Fibroblast of lung (primary cell): Measurements from ENCODE around the gene SAP30BP. TPM values are rescaled to one million over a fixed set of nuclear protein-coding genes. Genes with fewer than 3 reads are reported as not detected.

Experiments
- DNase-seq, 2 donors: peaks; one replicate each; pipeline versions ENCODE4 v3.0.0 to v3.0.0-alpha.2; 2010; ENCODE audit warnings: low read depth in 2 of 2
- H2AFZ ChIP-seq: 2 replicates; pipeline ENCODE4 v1.5.1; 2012; ENCODE audit warnings: low read length, control low read depth, inconsistent platforms
- H3K27ac ChIP-seq: 2 replicates; pipeline ENCODE4 v1.5.1; 2011; ENCODE audit warnings: low read length, control low read depth; ENCODE audit not compliant: insufficient read depth
- H3K27me3 ChIP-seq: 2 replicates; pipeline ENCODE4 v1.5.1; 2011; ENCODE audit warnings: mild to moderate bottlenecking, low read length; ENCODE audit not compliant: control insufficient read depth, insufficient read depth
- H3K36me3 ChIP-seq: 2 replicates; pipeline ENCODE4 v1.5.1; 2011; ENCODE audit warnings: low read length; ENCODE audit not compliant: control insufficient read depth, insufficient read depth
- H3K4me1 ChIP-seq: 2 replicates; pipeline ENCODE4 v1.5.1; 2011; ENCODE audit warnings: low read length; ENCODE audit not compliant: control insufficient read depth, insufficient read depth; ENCODE audit errors: extremely low read depth
- H3K4me2 ChIP-seq: 2 replicates; pipeline ENCODE4 v1.5.1; 2011; ENCODE audit warnings: low read length, control low read depth; ENCODE audit not compliant: insufficient read depth; ENCODE audit errors: extremely low read depth
- H3K4me3 ChIP-seq, 4 experiments: fragments of 200-600 bp in 1 of 4; sonication (generic) in 1 of 4; replicated peaks in 1 of 4; 2 replicates each; pipeline ENCODE4 v1.5.1; 2011 to 2016; ENCODE audit warnings: low read length in 4 of 4, low read depth in 3 of 4, mild to moderate bottlenecking in 3 of 4, control low read depth in 2 of 4, inconsistent platforms in 1 of 4, mixed read lengths in 1 of 4; ENCODE audit not compliant: insufficient read depth in 1 of 4; ENCODE audit errors: control extremely low read depth in 1 of 4
- H3K79me2 ChIP-seq: 2 replicates; pipeline ENCODE4 v1.5.1; 2012; ENCODE audit warnings: mild to moderate bottlenecking, low read length, inconsistent platforms; ENCODE audit not compliant: control insufficient read depth, insufficient read depth
- H3K9ac ChIP-seq: 2 replicates; pipeline ENCODE4 v1.5.1; 2011; ENCODE audit warnings: mild to moderate bottlenecking, low read length, control low read depth; ENCODE audit not compliant: insufficient read depth
- H3K9me3 ChIP-seq: 2 replicates; pipeline ENCODE4 v1.5.1; 2012; ENCODE audit warnings: low read depth, low read length; ENCODE audit not compliant: control insufficient read depth, insufficient read depth
- H4K20me1 ChIP-seq: 2 replicates; pipeline ENCODE4 v1.5.1; 2011; ENCODE audit warnings: low read length; ENCODE audit not compliant: control insufficient read depth, insufficient read depth; ENCODE audit errors: extremely low read depth
- EZH2 ChIP-seq: IDR thresholded peaks from 2 replicates; pipeline ENCODE4 v1.5.1; 2012; ENCODE audit warnings: low read length, control low read depth, mild to moderate bottlenecking; ENCODE audit errors: missing control alignments
- polyA plus RNA-seq, 2 donors: library from polyadenylated mRNA; depleted of rRNA in 1 of 2; stranded (reverse) in 1 of 2; unstranded in 1 of 2; fragments of >200 nt; gene quantifications; 2 replicates each; pipeline ENCODE4 v1.2.1, GENCODE V29; 2011 to 2012; ENCODE audit warnings: missing spikeins in 1 of 2
- total RNA-seq: library from RNA; depleted of rRNA; stranded (reverse); fragments of >200 nt; gene quantifications from 2 replicates; pipeline ENCODE4 v1.2.1, GENCODE V29; 2014
- TF ChIP-seq, protein P1 (sequence below), 2 donors: IDR thresholded peaks in 1 of 2; conservative IDR thresholded peaks in 1 of 2; 1 replicate in 1 of 2; 2 replicates in 1 of 2; pipeline ENCODE4 v1.5.1; 2011 to 2012; ENCODE audit warnings: low read length in 2 of 2, control low read depth in 1 of 2, inconsistent platforms in 1 of 2, low read depth in 1 of 2, mild to moderate bottlenecking in 1 of 2

The SAP30BP gene
- total and polyA plus RNA-seq, 2 donors (not counting 1 experiment from before 2014, with no cell fraction given): 43.9 to 61.0 TPM

GRCh38 chr17:75736173-75736835 is 69.2 kb downstream of the SAP30BP start:
- no peak for TF ChIP-seq EZH2
- TF ChIP-seq, protein P1, sequence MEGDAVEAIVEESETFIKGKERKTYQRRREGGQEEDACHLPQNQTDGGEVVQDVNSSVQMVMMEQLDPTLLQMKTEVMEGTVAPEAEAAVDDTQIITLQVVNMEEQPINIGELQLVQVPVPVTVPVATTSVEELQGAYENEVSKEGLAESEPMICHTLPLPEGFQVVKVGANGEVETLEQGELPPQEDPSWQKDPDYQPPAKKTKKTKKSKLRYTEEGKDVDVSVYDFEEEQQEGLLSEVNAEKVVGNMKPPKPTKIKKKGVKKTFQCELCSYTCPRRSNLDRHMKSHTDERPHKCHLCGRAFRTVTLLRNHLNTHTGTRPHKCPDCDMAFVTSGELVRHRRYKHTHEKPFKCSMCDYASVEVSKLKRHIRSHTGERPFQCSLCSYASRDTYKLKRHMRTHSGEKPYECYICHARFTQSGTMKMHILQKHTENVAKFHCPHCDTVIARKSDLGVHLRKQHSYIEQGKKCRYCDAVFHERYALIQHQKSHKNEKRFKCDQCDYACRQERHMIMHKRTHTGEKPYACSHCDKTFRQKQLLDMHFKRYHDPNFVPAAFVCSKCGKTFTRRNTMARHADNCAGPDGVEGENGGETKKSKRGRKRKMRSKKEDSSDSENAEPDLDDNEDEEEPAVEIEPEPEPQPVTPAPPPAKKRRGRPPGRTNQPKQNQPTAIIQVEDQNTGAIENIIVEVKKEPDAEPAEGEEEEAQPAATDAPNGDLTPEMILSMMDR (conservative IDR thresholded peaks at IDR 0.05 in 1 of 2, IDR thresholded peaks at IDR 0.05 in 1 of 2; ENCODE audit: low read depth in 1 of 2, low read length in 2 of 2): no peak
- no peak overlapping the region for H3K9ac ChIP-seq
- H2AFZ ChIP-seq: no peak overlapping the region
- no peak for DNase-seq
- no peaks in the 10 kb centered on the region for H3K27me3 ChIP-seq
- no peaks in the 10 kb centered on the region for H3K4me1 ChIP-seq
- no peaks in the 10 kb centered on the region for H3K36me3 ChIP-seq
- H3K4me3 ChIP-seq: no peak overlapping the region
- no peaks in the 10 kb centered on the region for H3K79me2 ChIP-seq
- no peak overlapping the region for H3K4me2 ChIP-seq
- no peaks in the 10 kb centered on the region for H4K20me1 ChIP-seq
- no peaks in the 10 kb centered on the region for H3K9me3 ChIP-seq
- H3K27ac ChIP-seq: no peak overlapping the region

DNA sequence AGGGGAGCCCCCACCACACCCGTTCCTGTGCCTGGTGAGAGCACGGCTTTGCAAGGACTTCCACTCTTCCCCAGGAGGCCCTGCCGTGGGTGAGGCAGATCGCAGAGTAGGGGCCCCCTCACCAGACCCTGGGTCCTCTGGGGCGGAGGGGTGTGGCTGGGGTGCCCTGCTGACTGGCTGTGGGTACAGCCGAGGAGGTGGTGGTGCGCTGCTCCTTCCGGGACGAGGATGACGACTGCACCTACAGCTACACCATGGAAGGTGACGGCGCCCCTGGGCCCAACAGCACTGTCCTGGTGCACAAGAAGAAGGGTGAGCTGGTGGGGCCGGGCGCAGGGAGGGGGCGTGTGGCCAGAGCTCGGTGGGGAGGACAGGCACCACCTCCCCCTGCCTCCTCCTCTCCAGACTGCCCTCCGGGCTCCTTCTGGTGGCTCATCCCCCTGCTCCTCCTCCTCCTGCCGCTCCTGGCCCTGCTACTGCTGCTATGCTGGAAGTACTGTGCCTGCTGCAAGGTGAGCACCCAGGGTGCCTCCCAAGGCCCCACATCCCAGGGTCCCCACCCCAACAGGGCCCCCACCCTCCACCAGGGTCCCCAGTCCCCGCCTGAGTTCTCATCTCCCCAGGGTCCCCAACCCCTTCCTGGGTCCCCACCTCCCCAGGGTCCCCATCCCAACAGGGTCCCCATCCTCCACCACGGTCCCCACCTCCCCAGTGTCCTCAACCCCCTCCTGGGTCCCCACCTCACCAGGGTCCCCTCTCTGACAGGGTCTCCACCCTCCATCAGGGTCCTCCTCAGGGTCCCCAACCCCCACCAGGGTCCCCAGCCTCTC is 70.2 kb downstream of the SAP30BP start:
- Histone ChIP-seq H3K36me3 (no peaks in the 10 kb centered on the region), H3K4me2 (no peak overlapping the region), H2AFZ (no peak overlapping the region), H3K9me3 (no peaks in the 10 kb centered on the region), H3K4me3 (no peak overlapping the region), H3K4me1 (no peaks in the 10 kb centered on the region), H3K27ac (no peak overlapping the region), H3K9ac (no peak overlapping the region), H3K79me2 (no peaks in the 10 kb centered on the region), H3K27me3 (no peaks in the 10 kb centered on the region), H4K20me1 (no peaks in the 10 kb centered on the region)
- no peak for TF ChIP-seq EZH2
- TF ChIP-seq, protein P1 (conservative IDR thresholded peaks at IDR 0.05 in 1 of 2, IDR thresholded peaks at IDR 0.05 in 1 of 2; ENCODE audit: low read depth in 1 of 2, low read length in 2 of 2): no peak
- no peak for DNase-seq

GRCh38 chr17:75738218-75738802 is 71.2 kb downstream of the SAP30BP start:
- Histone ChIP-seq H2AFZ (no peak overlapping the region), H4K20me1 (no peaks in the 10 kb centered on the region), H3K4me3 (no peak overlapping the region)

More at GRCh38 chr17:75738218-75738802, 71.2 kb downstream of the SAP30BP start:
- Histone ChIP-seq H3K79me2 (no peaks in the 10 kb centered on the region), H3K9me3 (no peaks in the 10 kb centered on the region), H3K27me3 (no peaks in the 10 kb centered on the region), H3K4me1 (no peaks in the 10 kb centered on the region), H3K36me3 (no peaks in the 10 kb centered on the region), H3K27ac (no peak overlapping the region), H3K9ac (no peak overlapping the region), H3K4me2 (no peak overlapping the region)
- no peak for DNase-seq
- TF ChIP-seq, protein P1 (conservative IDR thresholded peaks at IDR 0.05 in 1 of 2, IDR thresholded peaks at IDR 0.05 in 1 of 2; ENCODE audit: low read depth in 1 of 2, low read length in 2 of 2): no peak
- no peak for TF ChIP-seq EZH2
